ENCODE data around the gene PATE1.

GRCh38 chr11:125745979-125746378 lies at the start of gene PATE1:
- TF ChIP-seq CTCF (IDR thresholded peaks at IDR 0.05): no peak
- TF ChIP-seq EP300 (IDR thresholded peaks at IDR 0.05): no peak

Data from ovary (tissue), 3 donors.